ENCODE results near the gene BCHE.

- TF ChIP-seq POLR2AphosphoS5 (IDR thresholded peaks at IDR 0.05; ENCODE audit: borderline replicate concordance, low read depth, low read length) (no peak), EZH2 (IDR thresholded peaks at IDR 0.05) (no peak), FOXP2 (optimal IDR thresholded peaks at IDR 0.05; ENCODE audit: control extremely low read depth, extremely low read length, insufficient read depth) (no peak)
These were observed 16.5 kb downstream of the BCHE start for GRCh38 chr3:165820671-165821123.

Data from SK-N-MC (cell line).